ENCODE data around the gene SF3B6.
"Not testable (repeated sequence)": the region's sequence is repeated elsewhere in the genome, so short reads cannot be mapped to it uniquely, and the experiment has no call there.

Gene SF3B6

DNA sequence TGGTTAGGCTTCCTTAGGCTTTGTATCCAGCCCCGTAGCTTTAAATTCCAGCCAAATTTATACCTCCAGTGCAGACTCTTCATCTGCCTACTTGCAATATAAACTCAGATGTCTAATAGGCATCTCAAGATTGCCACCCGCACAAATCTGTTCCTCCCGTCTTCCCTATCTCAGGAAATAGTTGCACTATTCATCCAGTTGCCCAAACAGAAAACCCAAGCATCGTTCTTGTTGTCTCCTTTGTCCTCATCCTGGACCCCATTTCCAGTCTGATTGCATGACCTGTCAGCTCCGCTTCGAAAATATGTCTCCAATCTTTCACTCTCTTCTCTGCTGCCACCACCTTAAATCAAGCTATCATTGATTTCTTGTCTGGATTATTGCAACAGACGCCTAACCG, 24.3 kb downstream of the SF3B6 start:
- DNase-seq (ENCODE audit: low read depth in 3 of 3) = no peak

DNA sequence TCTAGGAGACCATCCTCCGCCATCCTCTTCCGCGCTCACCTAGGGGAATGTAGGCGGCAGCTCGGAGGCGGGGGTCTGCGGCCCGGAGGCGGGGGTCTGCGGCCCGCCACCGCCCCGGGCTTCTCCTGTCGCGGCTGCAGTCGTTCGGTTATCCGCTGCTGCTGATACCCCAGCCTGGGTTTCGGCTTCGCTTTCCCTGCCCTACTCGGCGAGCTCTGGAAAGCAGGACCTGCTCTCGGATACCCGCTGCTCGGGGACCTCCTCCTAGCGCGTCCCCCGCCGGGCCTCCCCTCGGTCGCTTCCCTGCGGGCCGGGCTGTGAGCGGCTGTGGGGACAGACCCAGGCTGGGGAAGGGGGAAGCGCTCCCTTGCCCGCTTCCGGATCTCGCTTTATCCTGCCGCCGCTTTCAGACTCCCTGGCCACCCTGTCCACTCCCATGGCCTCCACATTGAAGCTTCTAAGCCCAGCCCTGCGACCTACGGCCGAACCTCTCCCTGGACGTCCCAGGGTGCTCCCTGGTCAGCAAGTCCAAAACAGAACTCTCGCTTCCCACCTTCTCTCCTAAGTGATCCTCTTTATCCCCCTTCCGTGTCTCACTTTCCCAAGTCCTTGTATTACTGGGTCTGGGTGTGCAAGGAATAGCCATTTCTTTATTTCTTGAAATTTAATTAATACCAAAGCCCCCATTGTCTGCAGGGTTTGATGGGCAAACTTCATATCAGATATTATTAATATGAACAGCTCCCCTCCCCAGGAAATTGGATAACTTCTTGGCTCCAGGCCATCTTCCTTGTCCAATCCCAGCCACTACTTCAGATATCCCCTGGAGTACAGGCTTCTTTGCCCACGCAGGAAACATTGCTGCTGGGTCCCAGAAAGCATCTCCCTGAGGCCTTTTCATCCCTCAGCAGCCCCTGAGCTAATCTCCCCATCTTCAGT, 25.8 kb downstream of the SF3B6 start:
- peak in 1 of 3 experiments; percentile 6 for DNase-seq (ENCODE audit: low read depth in 3 of 3)

DNA sequence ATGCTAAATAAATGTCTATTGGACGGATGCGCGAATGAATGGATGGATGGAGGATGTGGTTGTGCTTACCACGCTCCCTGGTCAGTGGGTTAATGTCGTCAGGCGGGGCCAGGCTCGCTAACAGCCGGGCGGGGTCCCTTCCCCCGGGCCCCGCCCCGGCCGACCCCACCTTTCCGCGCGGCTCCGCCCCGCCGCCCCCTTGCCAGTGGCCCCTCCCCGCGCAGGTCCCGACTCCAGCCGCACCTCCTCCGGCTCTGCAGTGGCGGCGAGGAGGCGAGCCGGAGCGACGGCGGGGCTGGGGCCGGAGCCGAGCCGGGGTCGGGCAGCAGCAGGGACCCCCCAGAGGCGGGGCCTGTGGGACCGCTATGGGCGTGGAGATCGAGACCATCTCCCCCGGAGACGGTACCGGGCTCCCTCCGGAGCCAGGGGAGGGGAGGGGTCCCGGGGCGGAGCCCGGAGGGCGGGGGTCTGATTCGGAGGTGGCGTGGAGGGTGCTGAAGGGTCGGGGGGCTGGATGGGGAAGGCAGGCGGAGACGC, 26.6 kb downstream of the SF3B6 start, which contains the start of gene FKBP1B:
FKBP1B (plus strand) TSS at position 257 of the 537 bp plus-strand sequence; CDS start at position 366, 109 bp downstream.
- peak in 2 of 3 experiments; percentile 13 to 59 for DNase-seq (ENCODE audit: low read depth in 3 of 3)

DNA sequence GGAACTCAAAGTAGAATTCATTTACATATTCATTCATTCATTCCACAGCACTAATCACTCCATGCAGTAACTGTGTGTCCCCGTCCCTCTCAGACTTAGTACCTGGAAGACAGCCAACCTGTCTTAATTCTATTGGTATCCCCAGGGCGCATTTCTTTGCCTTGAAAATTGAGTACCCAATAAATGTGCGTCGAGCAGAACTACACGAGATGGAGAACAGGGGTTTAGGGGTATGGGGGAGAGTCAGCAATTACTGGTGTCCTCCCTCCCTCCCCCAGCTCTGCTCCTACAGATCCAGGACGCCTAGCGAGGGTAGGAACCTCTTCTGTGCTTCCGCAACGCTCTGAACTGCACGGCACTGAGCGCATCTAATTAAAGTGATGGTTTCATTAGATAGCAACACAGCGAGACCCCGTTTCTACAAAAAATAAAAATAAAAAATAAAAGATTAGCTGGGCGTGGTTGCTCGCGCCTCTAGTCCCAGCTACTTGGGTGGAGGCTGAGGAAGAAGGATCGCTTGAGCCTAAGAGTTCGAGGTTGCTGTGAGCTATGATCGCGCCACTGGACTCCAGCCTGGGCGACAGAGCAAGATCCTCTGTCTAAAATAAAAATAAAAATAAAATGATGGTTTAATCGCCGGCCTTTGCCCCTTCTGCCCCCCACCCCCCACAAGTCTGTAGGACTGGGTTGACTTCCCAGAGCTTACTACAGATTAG, 27.2 kb downstream of the SF3B6 start:
- DNase-seq (ENCODE audit: low read depth in 3 of 3) = no peak

DNA sequence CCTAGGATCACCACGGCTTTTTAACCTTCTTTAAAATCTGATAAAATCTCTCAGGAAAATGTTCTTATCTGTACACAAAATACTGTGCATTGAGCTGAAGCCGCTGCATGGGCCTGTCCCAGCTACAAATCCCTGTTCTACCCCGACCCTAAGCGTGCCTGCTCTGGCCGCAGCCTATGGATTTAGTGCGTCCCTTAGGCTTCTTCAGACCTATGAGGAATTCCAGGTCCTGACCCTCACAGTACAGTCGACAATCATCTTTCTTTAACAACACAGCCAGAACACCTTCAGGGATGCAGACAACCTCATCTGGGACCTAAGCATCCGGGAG, 28.5 kb downstream of the SF3B6 start:
- no peak for DNase-seq (ENCODE audit: low read depth in 3 of 3)

DNA sequence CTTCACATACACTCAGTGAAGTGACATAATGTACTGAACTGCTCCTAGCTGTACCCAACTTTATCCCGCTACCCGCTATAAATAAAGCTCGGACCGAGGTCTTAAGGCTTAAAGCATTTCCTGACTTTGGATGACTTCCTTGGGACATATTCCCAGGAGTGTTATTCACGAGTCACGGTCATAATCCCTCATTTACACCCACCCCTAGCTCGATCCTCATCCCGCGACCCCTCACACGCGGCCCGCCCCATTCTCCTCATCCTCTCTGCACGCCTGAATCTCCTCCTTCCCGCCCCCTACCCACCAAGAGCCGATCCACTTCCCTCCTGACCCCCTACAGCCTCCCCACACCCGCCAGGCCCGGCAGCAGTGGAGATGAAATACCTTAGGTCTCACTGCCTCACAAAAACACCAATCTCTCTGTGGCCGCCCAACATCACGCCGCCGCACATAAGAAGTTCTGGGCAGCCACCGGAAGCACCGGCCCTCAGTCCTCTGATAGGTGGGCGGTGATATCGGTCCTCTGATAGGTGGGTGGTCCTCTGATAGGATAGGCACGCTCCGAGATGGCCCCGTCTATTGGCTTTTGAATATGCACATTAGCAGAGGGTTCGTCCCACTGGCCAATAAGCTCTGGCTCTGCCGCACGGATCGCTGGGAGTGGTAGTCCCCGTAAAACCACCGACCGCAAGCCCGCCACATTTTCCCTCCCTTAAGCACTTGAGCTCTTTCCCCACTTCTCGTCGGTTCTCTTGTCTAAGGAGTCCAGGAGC, 29.0 kb downstream of the SF3B6 start, which contains the start of gene WDCP:
WDCP (minus strand) TSS at position 462 of the 773 bp plus-strand sequence. CDS start 7,897 bp downstream, outside the sequence.
- DNase-seq (ENCODE audit: low read depth in 3 of 3) = peak; percentile 83 to 93 (median 92)

DNA sequence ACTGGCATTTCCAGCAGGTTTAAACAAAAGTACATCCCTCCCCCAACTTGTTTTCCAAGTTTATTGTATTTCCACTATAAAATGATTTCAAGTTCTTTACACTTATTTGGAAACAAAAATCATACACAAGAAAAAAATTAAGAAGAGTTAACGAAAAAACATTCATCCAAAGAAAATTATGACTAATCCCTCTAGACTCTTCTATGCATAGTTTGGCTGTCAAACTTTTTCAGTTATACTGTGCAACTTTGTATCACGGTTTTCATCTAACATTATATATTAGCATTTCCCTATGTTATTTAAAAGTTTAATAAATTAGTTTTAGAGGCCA, 29.6 kb downstream of the SF3B6 start:
- DNase-seq (ENCODE audit: low read depth in 3 of 3) = no peak

DNA sequence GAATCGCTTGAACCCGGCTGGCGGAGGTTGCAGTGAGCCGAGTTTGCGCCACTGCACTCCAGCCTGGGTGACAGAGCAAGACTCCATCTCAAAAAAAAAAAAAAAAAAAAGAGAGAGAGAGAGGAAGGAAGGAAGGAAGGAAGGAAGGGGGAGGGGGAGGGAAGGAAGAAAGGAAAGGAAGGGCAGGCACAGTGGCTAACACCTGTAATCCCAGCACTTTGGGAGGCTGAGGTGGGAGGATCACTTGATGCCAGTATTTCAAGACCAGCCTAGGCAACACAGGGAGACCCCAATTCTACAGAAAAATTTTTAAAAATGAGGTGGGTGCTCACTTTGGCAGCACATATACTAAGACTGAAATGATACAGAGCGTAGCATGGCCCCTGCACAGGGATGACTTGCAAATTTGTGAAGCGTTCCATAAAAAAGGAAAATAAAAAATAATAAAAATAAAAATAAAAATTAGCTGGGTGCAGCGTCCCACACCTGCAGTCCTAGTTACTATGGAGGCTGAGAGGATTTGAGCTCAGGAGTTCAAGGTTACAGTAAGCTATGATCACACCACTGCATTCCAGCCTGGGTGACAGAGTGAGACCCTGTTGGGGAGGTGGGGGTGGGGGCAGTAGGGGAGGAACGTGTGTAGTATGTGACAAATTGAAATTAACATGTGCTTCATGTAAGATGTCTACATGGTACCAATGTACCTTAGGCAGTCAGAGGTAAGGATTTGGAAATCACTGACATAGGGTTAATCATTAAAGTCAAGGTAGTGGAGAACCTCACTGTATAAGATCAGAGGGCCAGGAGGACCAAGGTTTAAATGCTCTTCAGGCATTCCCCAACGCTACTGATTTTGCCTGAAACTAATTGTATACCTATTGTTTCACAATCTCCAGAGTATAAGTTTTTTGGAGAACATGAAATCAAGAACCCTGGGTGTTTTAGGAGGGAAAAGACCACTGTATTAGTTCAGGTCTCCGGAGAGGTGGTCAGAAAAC, 30.3 kb downstream of the SF3B6 start:
- no peak for DNase-seq (ENCODE audit: low read depth in 3 of 3)

DNA sequence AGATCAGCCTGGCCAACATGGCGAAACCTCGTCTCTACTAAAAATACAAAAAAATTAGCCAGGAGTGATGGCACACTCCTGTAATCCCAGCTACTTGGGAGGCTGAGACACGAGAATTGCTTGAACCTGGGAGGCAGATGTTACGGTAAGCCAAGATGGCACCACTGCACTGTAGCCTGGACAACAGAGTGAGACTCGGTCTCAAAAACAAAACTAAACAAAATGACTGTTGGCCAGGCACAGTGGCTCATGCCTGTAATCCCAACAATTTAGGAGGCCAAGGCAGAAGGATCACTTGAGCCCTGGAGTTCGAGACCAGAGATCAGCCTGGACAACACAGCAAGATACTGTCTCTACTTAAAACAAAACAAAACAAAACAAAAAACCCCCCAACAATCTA, 33.0 kb downstream of the SF3B6 start:
- DNase-seq (ENCODE audit: low read depth in 3 of 3) = not testable (repeated sequence)

DNA sequence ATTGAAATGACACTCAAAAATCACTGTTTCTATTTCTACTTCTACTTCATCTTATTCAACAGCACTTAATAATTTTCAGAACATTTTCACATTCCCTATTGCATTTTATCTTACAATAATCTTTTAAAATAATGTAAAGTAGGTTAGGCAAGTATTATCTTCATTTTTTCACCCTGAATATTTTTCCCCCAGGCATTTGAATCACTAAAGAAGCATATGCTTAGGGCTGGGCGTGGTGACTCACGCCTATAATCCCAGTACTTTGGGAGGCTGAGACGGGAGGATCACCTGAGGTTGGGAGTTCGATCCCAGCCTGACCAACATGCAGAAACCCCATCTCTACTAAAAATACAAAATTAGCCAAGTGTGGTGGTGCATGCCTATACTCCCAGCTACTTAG, 35.6 kb downstream of the SF3B6 start:
- DNase-seq (ENCODE audit: low read depth in 3 of 3) = no peak

DNA sequence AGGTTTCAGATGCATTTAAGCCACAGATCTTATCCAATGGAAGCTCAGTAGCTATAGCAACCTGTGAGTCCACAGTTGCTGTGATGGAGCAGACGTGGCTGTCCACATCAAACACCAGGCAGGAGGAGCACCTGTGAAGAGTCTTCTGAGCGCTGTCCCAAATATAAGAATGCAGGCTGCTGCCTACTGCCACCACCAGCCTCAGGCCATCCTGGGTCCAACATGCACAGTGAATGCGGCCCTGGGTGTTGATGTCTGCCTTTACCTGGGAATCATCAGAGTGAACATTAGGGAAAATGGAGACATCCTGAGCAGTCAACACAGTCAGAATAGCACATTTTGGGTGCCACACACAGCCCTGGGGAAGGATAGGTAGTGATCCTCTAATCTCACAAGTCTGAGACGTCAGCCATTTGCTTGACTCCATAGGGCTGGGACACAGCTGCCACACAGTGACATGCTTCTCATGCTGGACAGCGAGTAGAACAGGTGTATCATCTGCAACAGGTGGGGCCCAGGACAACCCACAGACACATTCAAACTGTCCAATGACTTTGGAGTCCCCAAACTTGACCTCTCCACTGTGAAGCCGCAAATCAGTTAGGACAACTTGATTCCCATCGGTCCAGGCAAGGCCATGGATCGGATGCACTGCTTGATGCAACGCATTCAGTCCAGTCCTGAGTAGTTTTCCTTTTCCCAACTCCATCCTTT, 37.2 kb downstream of the SF3B6 start:
- no peak for DNase-seq (ENCODE audit: low read depth in 3 of 3)

DNA sequence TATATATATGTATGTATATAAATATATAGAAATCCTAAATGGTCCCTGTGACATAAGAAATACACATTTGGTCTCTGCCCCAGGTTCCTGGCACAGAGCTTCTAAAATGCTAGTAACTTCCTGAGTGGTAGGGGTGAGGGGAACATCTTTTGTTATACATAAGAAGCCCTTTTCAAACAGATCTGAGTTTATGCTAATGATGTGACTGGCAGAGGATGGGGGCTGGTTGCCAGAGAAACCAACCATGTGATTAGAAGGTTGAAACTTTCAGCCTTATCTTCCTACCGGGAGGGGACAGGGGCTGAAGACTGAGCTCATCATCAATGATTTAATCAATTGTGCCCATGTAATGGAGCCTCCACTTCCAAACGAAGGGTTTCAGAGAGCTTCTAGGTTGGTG, 49.9 kb downstream of the SF3B6 start:
- no peak for DNase-seq (ENCODE audit: low read depth in 3 of 3)

DNA sequence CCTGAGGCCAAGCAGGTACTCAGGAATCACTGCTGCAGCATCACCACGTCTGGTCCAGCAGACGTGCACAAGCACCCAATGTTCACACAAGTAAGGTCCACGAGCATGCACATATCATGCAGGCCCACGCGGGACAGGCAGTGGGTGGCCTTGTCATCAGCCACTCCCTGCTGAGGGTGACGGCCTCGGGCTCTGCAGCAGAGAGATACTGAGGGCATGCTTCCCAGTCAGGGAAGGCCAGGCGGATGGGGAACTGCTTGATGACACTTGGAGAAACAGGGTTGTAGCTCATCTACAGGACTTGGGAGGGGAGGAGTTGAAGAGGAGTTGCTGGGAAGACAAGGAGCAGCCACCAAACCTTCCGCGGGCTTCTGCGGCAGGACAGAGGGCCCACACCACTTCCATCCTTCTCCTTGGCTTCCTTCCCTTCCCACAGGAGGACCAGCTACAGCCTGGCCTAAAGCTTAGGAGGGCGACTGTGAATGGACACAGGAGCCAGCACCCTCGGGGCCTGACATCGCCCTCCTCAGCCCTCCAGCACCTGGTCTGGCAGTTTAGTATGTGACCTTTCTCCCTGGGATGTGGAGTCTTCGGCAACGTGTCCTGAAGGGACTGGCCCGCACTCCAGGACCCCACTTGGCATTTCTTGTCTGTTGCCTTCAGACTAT, 51.0 kb downstream of the SF3B6 start:
- no peak for DNase-seq (ENCODE audit: low read depth in 3 of 3)

DNA sequence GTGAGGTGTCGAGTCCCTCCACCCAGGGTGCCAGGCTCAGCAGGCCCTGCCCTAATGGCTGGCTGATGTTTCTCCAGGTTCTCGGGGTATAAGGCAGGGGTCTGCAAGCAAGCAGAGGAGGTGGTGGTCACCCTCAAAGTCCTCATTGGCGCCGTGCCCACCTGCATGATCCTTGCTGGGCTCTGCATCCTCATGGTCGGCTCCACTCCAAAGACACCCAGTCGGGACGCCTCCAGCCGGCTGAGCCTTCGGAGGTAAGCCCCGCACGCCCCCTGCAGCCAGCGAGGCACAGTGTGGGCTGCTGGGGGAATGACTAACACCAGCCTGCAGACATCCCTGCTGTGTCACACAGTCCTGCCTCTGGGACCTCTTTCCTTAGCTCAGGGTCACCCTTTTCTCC, 52.1 kb downstream of the SF3B6 start:
- DNase-seq (ENCODE audit: low read depth in 3 of 3) = no peak

DNA sequence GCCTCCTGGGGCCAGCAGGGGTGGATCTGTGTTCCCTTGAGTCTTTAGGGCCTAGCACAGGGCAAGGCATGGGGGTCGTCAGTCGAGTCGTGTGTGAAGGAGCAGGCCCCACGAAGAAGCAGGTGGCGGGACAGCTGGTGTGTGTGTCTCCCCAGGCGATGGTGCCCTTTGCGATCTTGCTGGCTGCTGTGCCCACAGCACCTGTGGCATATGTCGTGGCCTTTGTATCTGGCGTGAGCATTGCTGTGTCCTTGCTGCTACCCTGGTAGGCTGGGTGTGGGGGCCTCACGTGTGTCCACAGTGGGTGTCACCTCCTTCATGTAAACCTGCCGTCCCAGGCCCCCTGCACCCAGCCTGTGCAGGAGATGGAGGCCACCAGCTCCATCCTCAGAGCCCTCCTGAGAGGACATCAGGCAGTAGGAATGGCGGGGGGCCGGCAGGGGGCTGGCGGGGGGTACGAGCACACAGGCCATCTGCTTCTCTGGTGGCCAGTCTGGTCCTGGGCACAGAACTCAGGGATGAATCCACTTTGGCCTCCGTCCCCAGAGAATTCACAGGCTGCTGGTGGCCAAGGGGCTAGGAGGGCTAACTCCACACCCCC, 53.1 kb downstream of the SF3B6 start:
- no peak for DNase-seq (ENCODE audit: low read depth in 3 of 3)

DNA sequence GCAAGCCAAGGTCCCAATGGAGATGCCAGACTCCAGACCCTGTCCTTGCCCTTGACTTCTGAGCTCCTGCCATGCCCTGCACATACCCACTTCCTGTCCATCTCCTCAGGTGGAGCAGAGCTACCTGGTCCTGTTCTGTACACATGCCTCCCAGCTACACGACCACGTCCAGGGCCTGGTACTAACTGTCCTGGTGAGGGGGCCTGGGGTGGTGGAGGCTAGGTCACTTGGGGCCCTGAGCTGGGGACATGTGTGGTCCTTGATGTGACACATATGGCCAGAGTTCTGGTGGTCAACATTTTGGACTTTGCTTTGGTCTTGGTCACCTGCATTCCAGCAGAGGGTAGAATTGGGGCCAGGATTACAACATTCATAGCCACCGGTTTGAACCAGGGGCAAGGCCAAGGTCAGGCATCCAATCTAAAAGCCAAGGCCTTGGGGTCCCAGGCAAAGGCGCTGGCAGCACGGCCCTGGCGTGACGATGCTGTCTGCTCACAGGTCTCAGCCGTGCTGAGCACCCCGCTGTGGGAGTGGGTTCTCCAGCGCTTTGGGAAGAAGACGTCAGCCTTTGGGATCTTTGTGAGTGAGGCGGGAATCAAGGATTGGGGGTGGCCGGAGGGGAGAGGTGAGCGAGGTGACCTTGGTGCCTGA, 53.7 kb downstream of the SF3B6 start:
- DNase-seq (ENCODE audit: low read depth in 3 of 3) = no peak

DNA sequence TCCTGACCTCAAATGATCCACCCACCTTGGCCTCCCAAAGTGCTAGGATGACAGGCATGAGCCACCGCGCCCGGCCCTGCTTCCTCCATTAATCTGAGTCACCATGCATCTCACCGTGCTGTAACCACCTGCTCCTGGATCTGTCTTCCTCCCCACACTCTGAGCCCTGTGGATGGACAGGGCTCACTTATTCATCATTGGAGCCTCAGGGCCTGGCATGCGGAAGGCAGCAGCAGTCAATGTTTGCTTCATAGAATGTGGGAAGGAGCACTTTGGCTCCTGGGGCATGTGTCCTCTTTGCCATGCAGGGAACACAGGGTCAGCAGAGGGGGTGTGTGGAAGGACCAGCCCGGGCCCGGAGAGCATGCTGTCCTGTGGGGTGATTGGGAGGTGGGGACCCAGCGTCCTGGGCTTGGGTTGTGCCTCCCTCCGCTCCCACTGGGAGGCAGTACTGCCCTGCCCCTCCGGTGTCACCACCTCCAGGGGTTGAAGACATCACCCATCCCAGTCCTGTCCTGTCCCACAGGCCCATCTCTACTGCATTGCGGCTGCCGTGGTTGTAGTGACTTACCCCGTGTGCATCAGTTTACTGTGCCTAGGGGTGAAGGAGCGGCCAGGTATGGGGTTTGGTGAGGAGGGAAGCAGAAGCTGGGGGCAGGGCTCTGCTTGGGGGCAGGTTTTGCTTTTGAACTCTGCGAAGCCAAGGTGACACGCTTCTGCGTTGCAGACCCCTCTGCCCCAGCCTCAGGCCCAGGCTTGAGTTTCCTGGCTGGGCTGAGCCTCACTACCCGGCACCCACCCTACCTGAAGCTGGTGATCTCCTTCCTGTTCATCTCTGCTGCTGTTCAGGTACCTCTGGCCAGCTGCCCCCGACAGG, 54.8 kb downstream of the SF3B6 start:
- DNase-seq (ENCODE audit: low read depth in 3 of 3) = peak in 1 of 3 experiments; percentile 14
